ENCODE data around the gene CCDC40. TPM values are rescaled to one million over a fixed set of nuclear protein-coding genes. Genes with fewer than 3 reads are reported as not detected.
A peak's percentile ranks its signal among the peaks of the same experiment; 100 is the strongest.

The CCDC40 gene
- total RNA-seq, 4 donors from 2014 or later = 2.8 to 54.5 (median 7.8) TPM

DNA sequence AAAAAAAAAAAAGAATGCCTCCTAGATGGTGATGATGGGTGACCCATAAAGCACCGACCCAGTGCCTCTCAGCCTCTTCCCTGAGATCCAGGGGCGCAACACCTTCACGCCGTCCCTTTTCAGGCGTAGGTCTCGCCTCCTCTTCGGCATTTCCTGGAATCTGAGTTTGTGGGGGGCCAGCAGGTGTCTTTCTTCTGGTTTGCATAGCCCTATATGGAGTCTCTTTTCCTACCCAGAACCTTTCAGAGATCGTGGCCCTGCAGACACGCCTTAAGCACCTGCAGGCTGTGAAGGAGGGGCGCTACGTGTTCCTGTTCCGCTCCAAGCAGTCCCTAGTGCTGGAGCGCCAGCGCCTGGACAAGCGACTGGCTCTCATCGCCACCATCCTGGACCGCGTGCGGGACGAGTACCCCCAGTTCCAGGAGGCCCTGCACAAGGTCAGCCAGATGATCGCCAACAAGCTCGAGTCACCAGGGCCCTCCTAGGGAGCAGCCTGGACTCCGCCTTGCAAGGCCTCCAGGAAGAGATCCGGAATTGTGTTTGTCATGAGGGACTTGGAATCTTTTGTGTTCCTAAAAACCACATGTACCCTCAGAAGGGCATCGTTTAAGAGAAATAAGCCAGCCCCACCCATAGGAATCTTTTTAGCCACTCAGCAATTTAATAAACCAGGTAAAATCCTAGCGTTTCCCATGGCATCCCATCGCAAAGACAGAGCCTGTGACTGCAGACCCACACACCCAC is 63.0 kb downstream of the CCDC40 start:
- TF ChIP-seq POLR2A (IDR thresholded peaks at IDR 0.05) (no peak), CTCF (IDR thresholded peaks at IDR 0.05) (no peak)

DNA sequence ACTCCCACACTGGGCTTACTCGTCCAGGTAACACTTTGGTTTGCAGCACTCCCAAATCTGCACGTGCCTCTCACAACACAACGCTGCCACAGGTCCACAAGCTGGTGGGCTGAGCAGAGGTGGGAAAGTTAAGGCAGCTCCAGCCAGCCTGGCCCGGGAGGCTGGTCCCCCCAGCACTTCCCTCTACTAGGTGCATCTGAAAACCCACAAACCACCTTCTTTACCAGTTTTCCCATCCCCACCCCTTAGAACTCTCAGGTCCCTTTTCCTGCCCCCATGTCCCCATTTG is 63.5 kb downstream of the CCDC40 start:
- no peaks in the 10 kb centered on the region for H3K36me3 ChIP-seq
- no peaks in the 10 kb centered on the region for H3K27me3 ChIP-seq
- no peak overlapping the region for H3K27ac ChIP-seq
- no peak for DNase-seq
- H3K9me3 ChIP-seq = no peaks in the 10 kb centered on the region
- TF ChIP-seq CTCF (IDR thresholded peaks at IDR 0.05) = no peak
- H3K4me1 ChIP-seq = peaks cover 0 to 7% (median 5%) of the 10 kb centered on the region in 4 donors
- no peak overlapping the region for H3K4me3 ChIP-seq

More for the DNA sequence above, 63.0 kb downstream of the CCDC40 start:
- no peak for DNase-seq
- Histone ChIP-seq H3K4me1 (peaks cover 0 to 7% (median 5%) of the 10 kb centered on the region in 4 donors), H3K4me3 (no peak overlapping the region), H3K27ac (no peak overlapping the region), H3K9me3 (no peaks in the 10 kb centered on the region), H3K27me3 (no peaks in the 10 kb centered on the region), H3K36me3 (no peaks in the 10 kb centered on the region)

DNA sequence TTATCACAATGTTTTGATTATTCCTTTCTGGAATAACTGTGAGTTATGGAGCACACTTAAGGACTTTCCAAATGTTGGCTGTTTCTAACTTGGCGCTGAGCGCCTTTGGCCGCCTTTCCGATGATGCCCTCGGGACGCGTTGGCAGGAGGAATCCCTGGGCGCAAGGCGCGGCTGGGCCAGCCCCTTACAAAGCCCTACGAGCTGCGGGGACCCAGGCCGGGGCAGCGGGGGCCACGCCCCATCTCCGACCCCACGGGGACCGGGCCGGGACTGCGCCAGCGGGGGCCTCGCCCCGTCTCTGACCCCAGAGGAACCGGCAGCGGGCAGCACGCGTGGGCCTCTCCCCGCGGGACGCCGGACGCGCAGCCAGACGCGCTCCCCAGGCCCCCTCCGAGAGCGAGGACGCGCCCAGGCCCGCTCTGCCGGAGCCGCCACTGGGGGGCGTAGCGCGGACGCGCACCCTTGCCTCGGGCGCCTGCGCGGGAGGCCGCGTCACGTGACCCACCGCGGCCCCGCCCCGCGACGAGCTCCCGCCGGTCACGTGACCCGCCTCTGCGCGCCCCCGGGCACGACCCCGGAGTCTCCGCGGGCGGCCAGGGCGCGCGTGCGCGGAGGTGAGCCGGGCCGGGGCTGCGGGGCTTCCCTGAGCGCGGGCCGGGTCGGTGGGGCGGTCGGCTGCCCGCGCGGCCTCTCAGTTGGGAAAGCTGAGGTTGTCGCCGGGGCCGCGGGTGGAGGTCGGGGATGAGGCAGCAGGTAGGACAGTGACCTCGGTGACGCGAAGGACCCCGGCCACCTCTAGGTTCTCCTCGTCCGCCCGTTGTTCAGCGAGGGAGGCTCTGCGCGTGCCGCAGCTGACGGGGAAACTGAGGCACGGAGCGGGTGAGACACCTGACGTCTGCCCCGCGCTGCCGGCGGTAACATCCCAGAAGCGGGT is 64.8 kb downstream of the CCDC40 start, which contains the start of gene GAA:
TSS of gene GAA (plus strand) at position 571 of the 935 bp plus-strand sequence. CDS start 3,006 bp downstream, outside the sequence.
- H3K27ac ChIP-seq = peak within 1 kb of the TSS; percentile 82 to 90 (median 87)
- H3K4me1 ChIP-seq = peaks cover 0 to 7% (median 5%) of the 10 kb centered on the region in 4 donors
- peak within 1 kb of the TSS; percentile 81 to 100 (median 88) for H3K4me3 ChIP-seq
- H3K9me3 ChIP-seq = no peaks in the 10 kb centered on the region
- peak; percentile 84 to 93 (median 91) for DNase-seq
- no peaks in the 10 kb centered on the region for H3K27me3 ChIP-seq
- peak; percentile 86 to 99 (median 96) for TF ChIP-seq CTCF (IDR thresholded peaks at IDR 0.05)
- TF ChIP-seq POLR2A (IDR thresholded peaks at IDR 0.05) = peak; percentile 17 to 60
- no peaks in the 10 kb centered on the region for H3K36me3 ChIP-seq

- H3K27me3 ChIP-seq = no peaks in the 10 kb centered on the region
- no peaks in the 10 kb centered on the region for H3K36me3 ChIP-seq
- peaks cover 0 to 7% (median 5%) of the 10 kb centered on the region in 4 donors for H3K4me1 ChIP-seq
- H3K9me3 ChIP-seq = no peaks in the 10 kb centered on the region
- peak overlapping the region; percentile 81 to 100 (median 88) for H3K4me3 ChIP-seq
- peak overlapping the region; percentile 82 to 90 (median 87) for H3K27ac ChIP-seq
- TF ChIP-seq POLR2A (IDR thresholded peaks at IDR 0.05) (no peak), CTCF (IDR thresholded peaks at IDR 0.05) (no peak)
- peak in 2 of 3 donors; percentile 36 to 51 for DNase-seq
These were observed 65.7 kb downstream of the CCDC40 start for GRCh38 chr17:80101946-80102663.

Data from Peyer's patch (tissue), 4 donors.